DOHH2 (cell line): ENCODE data around the gene NFIX.
A peak's percentile ranks its signal among the peaks of the same experiment; 100 is the strongest.

Source experiments
- H3F3A ChIP-seq: fragments of 200-600 bp; sonication (generic), shearing (Covaris generic); 2 replicates; pipeline ENCODE4 v1.6.0; 2016; ENCODE audit warnings: antibody characterized with exemption, mild to moderate bottlenecking; ENCODE audit not compliant: control insufficient read depth, insufficient read depth
- H3K27ac ChIP-seq: fragments of 200-600 bp; sonication (generic); 2 replicates; pipeline ENCODE4 v1.5.1; 2014; ENCODE audit warnings: low read depth, mild to moderate bottlenecking, low read length, moderate library complexity
- H3K27me3 ChIP-seq: fragments of 200-600 bp; sonication (generic); 2 replicates; pipeline ENCODE4 v1.6.1; 2014; ENCODE audit warnings: mild to moderate bottlenecking, low read length, mixed read lengths; ENCODE audit not compliant: control insufficient read depth
- H3K36me3 ChIP-seq: fragments of 200-600 bp; sonication (generic); 2 replicates; pipeline ENCODE4 v1.6.1; 2014; ENCODE audit warnings: mild to moderate bottlenecking, low read length, moderate library complexity, mixed read lengths; ENCODE audit not compliant: control insufficient read depth
- H3K4me1 ChIP-seq: fragments of 200-600 bp; sonication (generic); 2 replicates; pipeline ENCODE4 v1.6.1; 2014; ENCODE audit warnings: mild to moderate bottlenecking, low read length, mixed read lengths; ENCODE audit not compliant: control insufficient read depth
- H3K4me2 ChIP-seq: fragments of 200-600 bp; sonication (generic); 2 replicates; pipeline ENCODE4 v1.6.0; 2014; ENCODE audit warnings: mild to moderate bottlenecking, low read length, moderate library complexity
- H3K4me3 ChIP-seq: fragments of 200-600 bp; sonication (generic); 2 replicates; pipeline ENCODE4 v1.5.1; 2014; ENCODE audit warnings: mild to moderate bottlenecking, low read length, mixed read lengths
- H3K79me2 ChIP-seq: fragments of 200-600 bp; sonication (generic); 2 replicates; pipeline ENCODE4 v1.6.1; 2014; ENCODE audit warnings: mild to moderate bottlenecking, low read length, mixed read lengths; ENCODE audit not compliant: control insufficient read depth
- H3K9me2 ChIP-seq: fragments of 200-600 bp; sonication (generic); replicated peaks from 2 replicates; pipeline ENCODE4 v1.6.1; 2014; ENCODE audit warnings: mild to moderate bottlenecking, low read length, mixed read lengths; ENCODE audit not compliant: control insufficient read depth
- H3K9me3 ChIP-seq: fragments of 200-600 bp; sonication (generic); 2 replicates; pipeline ENCODE4 v1.6.1; 2014; ENCODE audit warnings: antibody characterized with exemption, low read length, mixed read lengths; ENCODE audit not compliant: control insufficient read depth, insufficient read depth
- H4K20me1 ChIP-seq: fragments of 200-600 bp; sonication (generic); 2 replicates; pipeline ENCODE4 v1.6.0; 2014; ENCODE audit warnings: low read depth, mild to moderate bottlenecking, antibody characterized with exemption, low read length, moderate library complexity; ENCODE audit not compliant: control insufficient read depth, insufficient read depth
- EZH2phosphoT487 ChIP-seq: fragments of 200-600 bp; sonication (generic); IDR thresholded peaks from 2 replicates; pipeline ENCODE4 v1.6.1; 2017; ENCODE audit warnings: borderline replicate concordance, mild to moderate bottlenecking, antibody characterized with exemption, low read length, moderate library complexity, mixed read lengths
- TF ChIP-seq, protein P1 (sequence below): fragments of 200-600 bp; sonication (generic); IDR thresholded peaks from one replicate; pipeline ENCODE4 v1.5.1; 2014; ENCODE audit warnings: antibody characterized with exemption, mild to moderate bottlenecking, low read depth, low read length; ENCODE audit not compliant: poor library complexity, severe bottlenecking

Gene NFIX

DNA sequence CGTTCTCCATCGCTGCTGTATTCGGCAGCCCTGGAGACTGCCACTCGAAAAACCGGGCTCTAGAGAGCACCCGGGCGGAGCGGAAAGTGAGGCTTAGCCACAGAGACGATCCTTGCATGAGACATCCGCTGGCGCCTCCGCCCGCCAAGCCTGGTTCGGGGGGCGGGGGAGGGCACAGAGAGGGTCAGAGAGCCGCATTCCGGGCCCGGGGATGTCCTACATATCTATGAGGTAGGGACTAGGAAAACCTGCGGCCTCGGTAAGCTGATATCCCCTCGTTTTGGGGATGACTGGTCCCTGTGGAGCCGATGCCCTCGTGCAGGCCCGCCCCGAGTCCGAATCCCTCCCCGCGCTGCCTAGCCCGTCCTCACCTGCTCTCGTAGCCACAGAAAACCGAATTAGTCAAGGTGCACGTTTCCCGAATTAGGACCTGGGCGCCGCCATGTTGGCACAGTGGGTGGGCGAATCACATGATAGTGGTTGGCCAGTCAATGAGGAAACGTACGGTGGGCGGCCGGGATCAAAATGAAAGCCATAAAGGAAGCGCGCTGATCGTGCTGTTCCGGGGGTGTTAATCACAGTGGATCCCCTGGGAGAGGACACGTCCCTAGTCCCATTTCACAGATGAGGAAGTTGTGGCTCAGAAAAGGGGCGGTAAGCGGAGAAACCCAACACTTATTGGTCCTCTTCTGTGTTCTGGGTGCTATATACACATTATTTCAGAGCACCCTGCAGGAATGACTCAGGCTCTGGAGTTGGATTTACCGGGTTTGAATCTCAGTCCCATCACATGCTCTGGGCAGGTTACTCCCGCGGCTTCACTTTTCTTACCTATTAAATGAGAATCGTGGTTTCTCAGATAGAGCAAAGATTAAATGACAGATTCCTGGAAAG lies 121.3 kb downstream of the NFIX start, which contains the start of gene TRMT1:
TSS of gene TRMT1 (minus strand) at position 459 of the 894 bp plus-strand sequence. CDS start at position 118, 341 bp downstream.
- Histone ChIP-seq H3K4me1 (peaks cover 39% of the 10 kb centered on the region), H3K4me2 (peak within 1 kb of the TSS; percentile 71), H3K27me3 (no peaks in the 10 kb centered on the region), H4K20me1 (peaks cover 17% of the 10 kb centered on the region; the same call in 1 of the 2 replicates), H3K9me2 (no peaks in the 10 kb centered on the region), H3K9me3 (no peaks in the 10 kb centered on the region), H3F3A (peaks cover 6% of the 10 kb centered on the region), H3K27ac (peak within 1 kb of the TSS; percentile 39), H3K36me3 (peaks cover 43% of the 10 kb centered on the region), H3K79me2 (peaks cover 60% of the 10 kb centered on the region), H3K4me3 (peak within 1 kb of the TSS; percentile 82)
- TF ChIP-seq, protein P1, sequence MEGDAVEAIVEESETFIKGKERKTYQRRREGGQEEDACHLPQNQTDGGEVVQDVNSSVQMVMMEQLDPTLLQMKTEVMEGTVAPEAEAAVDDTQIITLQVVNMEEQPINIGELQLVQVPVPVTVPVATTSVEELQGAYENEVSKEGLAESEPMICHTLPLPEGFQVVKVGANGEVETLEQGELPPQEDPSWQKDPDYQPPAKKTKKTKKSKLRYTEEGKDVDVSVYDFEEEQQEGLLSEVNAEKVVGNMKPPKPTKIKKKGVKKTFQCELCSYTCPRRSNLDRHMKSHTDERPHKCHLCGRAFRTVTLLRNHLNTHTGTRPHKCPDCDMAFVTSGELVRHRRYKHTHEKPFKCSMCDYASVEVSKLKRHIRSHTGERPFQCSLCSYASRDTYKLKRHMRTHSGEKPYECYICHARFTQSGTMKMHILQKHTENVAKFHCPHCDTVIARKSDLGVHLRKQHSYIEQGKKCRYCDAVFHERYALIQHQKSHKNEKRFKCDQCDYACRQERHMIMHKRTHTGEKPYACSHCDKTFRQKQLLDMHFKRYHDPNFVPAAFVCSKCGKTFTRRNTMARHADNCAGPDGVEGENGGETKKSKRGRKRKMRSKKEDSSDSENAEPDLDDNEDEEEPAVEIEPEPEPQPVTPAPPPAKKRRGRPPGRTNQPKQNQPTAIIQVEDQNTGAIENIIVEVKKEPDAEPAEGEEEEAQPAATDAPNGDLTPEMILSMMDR = no peak
- TF ChIP-seq EZH2phosphoT487 = no peak

DNA sequence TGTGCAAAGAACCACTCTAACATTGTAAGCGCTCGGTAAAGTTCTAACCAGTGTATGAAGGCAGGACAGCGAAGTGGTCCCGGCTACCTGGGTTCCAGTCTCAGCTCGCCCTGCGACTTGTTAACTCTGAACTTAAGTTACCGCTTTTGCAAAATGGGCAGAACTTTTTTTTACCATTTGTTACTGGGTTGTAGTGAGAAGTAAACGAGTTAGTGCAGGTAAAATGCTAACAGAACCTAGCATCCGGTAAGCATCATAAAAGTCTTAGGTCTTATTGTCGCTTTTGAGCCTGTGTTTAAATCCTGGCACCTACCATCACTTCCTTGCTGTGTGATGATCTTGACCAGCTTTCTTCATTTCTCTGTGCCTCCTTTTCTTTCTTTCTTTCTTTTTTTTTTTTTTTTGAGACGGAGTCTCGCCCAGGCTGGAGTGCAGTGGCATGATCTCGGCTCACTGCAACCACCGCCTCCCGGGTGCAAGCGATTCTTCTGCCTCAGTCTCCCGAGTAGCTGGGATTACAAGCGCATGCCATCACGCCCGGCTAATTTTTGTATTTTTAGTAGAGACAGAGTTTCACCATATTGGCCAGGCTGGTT lies 122.0 kb downstream of the NFIX start:
- peak overlapping the region; percentile 82 for H3K4me3 ChIP-seq
- H3F3A ChIP-seq = peaks cover 6% of the 10 kb centered on the region
- peak overlapping the region; percentile 29 for H3K27ac ChIP-seq
- H3K27me3 ChIP-seq = no peaks in the 10 kb centered on the region
- peaks cover 19% of the 10 kb centered on the region; the same call in 1 of the 2 replicates for H4K20me1 ChIP-seq
- peaks cover 39% of the 10 kb centered on the region for H3K4me1 ChIP-seq
- H3K9me3 ChIP-seq = no peaks in the 10 kb centered on the region
- H3K4me2 ChIP-seq = peak overlapping the region; percentile 71
- H3K79me2 ChIP-seq = peaks cover 67% of the 10 kb centered on the region
- TF ChIP-seq, protein P1 = no peak
- TF ChIP-seq EZH2phosphoT487 = no peak
- peaks cover 49% of the 10 kb centered on the region for H3K36me3 ChIP-seq
- no peaks in the 10 kb centered on the region for H3K9me2 ChIP-seq

DNA sequence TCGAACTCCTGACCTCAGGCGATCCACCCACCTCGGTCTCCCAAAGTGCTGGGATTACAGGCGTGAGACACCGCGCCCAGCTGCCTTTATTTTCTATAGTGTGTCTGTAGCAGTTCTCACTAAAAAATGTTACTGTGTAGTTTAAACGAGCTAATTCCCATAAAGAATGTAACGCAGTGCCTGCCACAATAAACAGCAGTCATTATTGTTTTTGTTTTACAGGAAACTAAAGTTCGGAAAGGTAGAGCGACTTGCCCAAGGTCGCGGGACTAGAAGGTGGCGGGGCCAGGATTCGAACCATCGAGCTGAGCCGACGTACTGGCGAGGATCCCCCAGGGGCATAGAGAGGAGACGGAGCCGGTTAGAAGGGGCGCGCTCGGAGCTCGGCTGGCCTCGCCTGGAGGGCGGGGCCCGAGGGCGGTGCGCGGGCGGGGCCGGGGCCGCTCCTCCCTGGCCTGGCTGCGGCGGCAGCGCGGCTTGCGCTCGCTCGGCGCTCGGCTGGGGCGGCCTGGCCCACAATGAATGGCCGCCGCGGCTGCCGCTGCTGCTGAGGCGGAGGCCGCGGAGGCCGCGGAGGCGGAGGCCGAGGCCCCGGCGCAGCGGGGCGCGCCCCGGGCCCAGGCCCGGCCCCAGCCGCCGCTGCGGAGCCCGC lies 122.6 kb downstream of the NFIX start, which contains the start of gene NACC1:
TSS of gene NACC1 (plus strand) at position 493 of the 652 bp plus-strand sequence. CDS start 16,944 bp downstream, outside the sequence.
- peaks cover 6% of the 10 kb centered on the region for H3F3A ChIP-seq
- no peaks in the 10 kb centered on the region for H3K9me3 ChIP-seq
- peak within 1 kb of the TSS; percentile 73 for H3K4me2 ChIP-seq
- no peaks in the 10 kb centered on the region for H3K27me3 ChIP-seq
- peaks cover 39% of the 10 kb centered on the region for H3K4me1 ChIP-seq
- peaks cover 44% of the 10 kb centered on the region for H3K36me3 ChIP-seq
- H3K9me2 ChIP-seq = no peaks in the 10 kb centered on the region
- H4K20me1 ChIP-seq = peaks cover 21% of the 10 kb centered on the region
- H3K4me3 ChIP-seq = peak within 1 kb of the TSS; percentile 94
- peak within 1 kb of the TSS; percentile 63 for H3K27ac ChIP-seq
- no peak for TF ChIP-seq EZH2phosphoT487
- TF ChIP-seq, protein P1 = no peak
- peaks cover 70% of the 10 kb centered on the region for H3K79me2 ChIP-seq
